Testis (tissue), 5 donors: ENCODE measurements around the gene TMC1. TPM values are rescaled to one million over a fixed set of nuclear protein-coding genes. Genes with fewer than 3 reads are reported as not detected.
"Not testable (repeated sequence)": the region's sequence is repeated elsewhere in the genome, so short reads cannot be mapped to it uniquely, and the experiment has no call there.

Experiments used
- DNase-seq: peaks from one replicate; pipeline ENCODE4 v3.0.0-alpha.2; 2019
- H3K27ac ChIP-seq, 2 donors: fragments of 200-600 bp; sonication (generic); one replicate each; pipeline ENCODE4 v1.5.1; 2019
- H3K27me3 ChIP-seq: fragments of 200-600 bp; sonication (generic); one replicate; pipeline ENCODE4 v1.5.1; 2019
- H3K36me3 ChIP-seq: fragments of 200-600 bp; sonication (generic); one replicate; pipeline ENCODE4 v1.5.1; 2017; ENCODE audit warnings: low read depth; ENCODE audit errors: missing control alignments
- H3K4me1 ChIP-seq: fragments of 200-600 bp; sonication (generic); one replicate; pipeline ENCODE4 v1.5.1; 2019
- H3K4me3 ChIP-seq, 2 donors: fragments of 200-600 bp; sonication (generic); one replicate each; pipeline ENCODE4 v1.5.1; 2017 to 2019
- H3K9me3 ChIP-seq: fragments of 200-600 bp; sonication (generic); one replicate; pipeline ENCODE4 v1.5.1; 2017
- POLR2A ChIP-seq: fragments of 450-650 bp; IDR thresholded peaks from one replicate; pipeline ENCODE4 v1.6.1; 2017; ENCODE audit warnings: antibody characterized with exemption, mild to moderate bottlenecking, moderate library complexity
- WGBS, 2 donors: methylation state at CpG; one replicate each; pipeline ENCODE4 v1.1.5; 2018; 5-methylcytosine and 5-hydroxymethylcytosine counted together
- intact Hi-C: fragments of 100-400 bp; cut with DNase I; formaldehyde crosslinking; loops from one replicate; pipeline ENCODE4 v1.15.1; 2023; ENCODE audit warnings: low total_unique reads
- long read RNA-seq, 2 donors: transcript quantifications; one replicate each; lab custom pipeline, GENCODE V29; 2026
- polyA plus RNA-seq: library from polyadenylated mRNA; stranded (reverse); fragments of 350-450 nt; fragmentation: Illumina TruSeq; extraction: RNeasy Lipid Tissue Mini Kit (QIAGEN cat#74804); gene quantifications from one replicate; pipeline ENCODE4 v1.2.3, GENCODE V29; 2014; ENCODE audit warnings: low read depth, low replicate concordance; ENCODE audit not compliant: insufficient read depth
- total RNA-seq, 2 donors: library from RNA; depleted of rRNA; stranded (reverse); fragments of >200 nt; gene quantifications; one replicate each; pipeline ENCODE4 v1.2.3, GENCODE V29; 2016
- TF ChIP-seq, protein P1 (sequence below), 3 experiments: fragments of 450-650 bp in 2 of 3; fragments of 200-600 bp in 1 of 3; sonication (generic) in 1 of 3; IDR thresholded peaks; one replicate each; pipeline ENCODE4 v1.5.1; 2016 to 2019; ENCODE audit warnings: antibody characterized with exemption in 3 of 3, mild to moderate bottlenecking in 2 of 3, moderate library complexity in 1 of 3

The TMC1 gene
- total RNA-seq (1 to 10 TPM; 2.0 to 5.4 TPM), polyA plus RNA-seq (3.0 TPM)
- long read RNA-seq, donor 1 = 0 reads
- long read RNA-seq, donor 2 = 0 reads

- intact Hi-C loops, H3K4me1 ChIP-seq, H3K36me3 ChIP-seq, H3K27ac ChIP-seq, H3K27me3 ChIP-seq, H3K9me3 ChIP-seq: not testable (repeated sequence)
- peak; percentile 57 for DNase-seq
- WGBS, 2 donors = 69 to 75% methylated on average over 17 of the region's 17 CpGs
- H3K4me3 ChIP-seq = peak within 1 kb of the TSS; percentile 27 to 30
These were observed at the start of gene TMC1 for GRCh38 chr9:72521416-72521815. TSS of gene TMC1 (plus strand) at chr9:72521608. CDS start at chr9:72648649, 127,041 bp downstream.

DNA sequence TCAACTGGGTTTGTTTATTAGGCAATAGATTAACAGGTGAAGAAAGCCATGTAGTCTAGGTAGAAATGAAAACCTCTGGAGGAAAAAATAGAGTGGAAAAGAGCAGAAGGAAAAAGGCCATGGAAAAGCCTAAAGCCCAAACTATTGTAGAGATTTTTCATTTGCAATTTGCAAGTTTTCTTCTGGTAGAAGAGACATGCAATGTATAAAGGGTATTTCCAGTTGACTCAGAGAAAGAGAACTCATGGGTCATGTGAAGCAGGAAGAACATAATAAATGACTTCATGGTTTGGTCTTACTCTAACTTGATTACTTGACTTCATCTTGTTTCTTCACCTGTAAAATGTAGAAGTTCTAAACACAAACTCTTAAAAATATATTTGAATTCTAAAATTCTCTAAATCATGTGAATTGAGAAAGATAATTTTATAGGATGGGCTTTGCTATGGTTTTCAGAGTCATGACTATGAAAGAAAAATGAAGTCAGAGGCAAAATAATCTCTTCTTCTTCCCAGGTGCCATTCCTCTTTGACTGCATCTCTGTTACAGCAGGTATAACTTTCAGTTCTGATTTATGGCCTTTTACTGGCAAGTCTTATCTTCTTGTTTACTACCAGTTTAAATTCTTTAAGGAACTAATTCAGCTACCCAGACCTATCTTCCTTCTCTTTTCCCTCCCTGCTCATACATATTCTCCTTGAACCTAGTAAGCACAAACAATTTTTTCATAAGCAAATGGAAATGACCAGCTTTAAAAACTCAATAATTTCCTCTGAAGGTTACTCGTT, 47.7 kb upstream of the TMC1 start:
- Histone ChIP-seq H3K27me3 (no peaks in the 10 kb centered on the region), H3K36me3 (no peaks in the 10 kb centered on the region), H3K27ac (no peak overlapping the region), H3K4me3 (no peak overlapping the region), H3K9me3 (no peaks in the 10 kb centered on the region), H3K4me1 (no peaks in the 10 kb centered on the region)
- no peak for DNase-seq
- TF ChIP-seq, protein P1, sequence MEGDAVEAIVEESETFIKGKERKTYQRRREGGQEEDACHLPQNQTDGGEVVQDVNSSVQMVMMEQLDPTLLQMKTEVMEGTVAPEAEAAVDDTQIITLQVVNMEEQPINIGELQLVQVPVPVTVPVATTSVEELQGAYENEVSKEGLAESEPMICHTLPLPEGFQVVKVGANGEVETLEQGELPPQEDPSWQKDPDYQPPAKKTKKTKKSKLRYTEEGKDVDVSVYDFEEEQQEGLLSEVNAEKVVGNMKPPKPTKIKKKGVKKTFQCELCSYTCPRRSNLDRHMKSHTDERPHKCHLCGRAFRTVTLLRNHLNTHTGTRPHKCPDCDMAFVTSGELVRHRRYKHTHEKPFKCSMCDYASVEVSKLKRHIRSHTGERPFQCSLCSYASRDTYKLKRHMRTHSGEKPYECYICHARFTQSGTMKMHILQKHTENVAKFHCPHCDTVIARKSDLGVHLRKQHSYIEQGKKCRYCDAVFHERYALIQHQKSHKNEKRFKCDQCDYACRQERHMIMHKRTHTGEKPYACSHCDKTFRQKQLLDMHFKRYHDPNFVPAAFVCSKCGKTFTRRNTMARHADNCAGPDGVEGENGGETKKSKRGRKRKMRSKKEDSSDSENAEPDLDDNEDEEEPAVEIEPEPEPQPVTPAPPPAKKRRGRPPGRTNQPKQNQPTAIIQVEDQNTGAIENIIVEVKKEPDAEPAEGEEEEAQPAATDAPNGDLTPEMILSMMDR (IDR thresholded peaks at IDR 0.05) = no peak
- TF ChIP-seq POLR2A = no peak
- intact Hi-C loops = no loop called here
- 46 to 64% methylated on average over 1 of the region's 1 CpG for WGBS, 2 donors

DNA sequence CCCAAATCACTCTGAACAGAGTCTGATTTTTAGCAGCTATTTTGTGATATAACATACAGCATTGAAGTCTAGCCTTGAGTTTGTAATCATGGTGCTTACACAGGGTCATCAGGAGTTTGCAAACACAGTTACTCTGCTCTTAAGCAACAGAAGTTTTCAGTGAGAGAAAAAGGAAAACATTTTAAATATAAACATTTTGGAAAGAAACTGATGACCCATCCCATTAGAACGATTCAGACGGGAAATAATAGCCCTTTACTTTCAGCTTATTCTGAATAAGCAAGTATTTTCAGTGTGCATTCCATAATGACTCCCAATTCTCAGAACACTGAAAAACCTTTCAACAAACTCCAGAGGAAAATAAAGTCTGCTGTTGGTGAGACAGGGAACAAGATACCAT, 46.7 kb upstream of the TMC1 start:
- no peak for TF ChIP-seq POLR2A
- TF ChIP-seq, protein P1 (IDR thresholded peaks at IDR 0.05) = no peak
- Histone ChIP-seq H3K27me3 (no peaks in the 10 kb centered on the region), H3K4me3 (no peak overlapping the region), H3K4me1 (no peaks in the 10 kb centered on the region), H3K27ac (no peak overlapping the region), H3K36me3 (no peaks in the 10 kb centered on the region), H3K9me3 (no peaks in the 10 kb centered on the region)
- intact Hi-C loops = no loop called here
- DNase-seq = no peak
- WGBS, 2 donors = 47 to 81% methylated on average over 2 of the region's 2 CpGs

- intact Hi-C loops = no loop called here
- no peak overlapping the region for H3K27ac ChIP-seq
- H3K4me3 ChIP-seq = no peak overlapping the region
- TF ChIP-seq POLR2A = no peak
- TF ChIP-seq, protein P1 (IDR thresholded peaks at IDR 0.05) = no peak
- H3K9me3 ChIP-seq = no peaks in the 10 kb centered on the region
- WGBS, 2 donors = 87 to 90% methylated on average over 3 of the region's 3 CpGs
- no peaks in the 10 kb centered on the region for H3K27me3 ChIP-seq
- H3K36me3 ChIP-seq = no peaks in the 10 kb centered on the region
- no peaks in the 10 kb centered on the region for H3K4me1 ChIP-seq
- DNase-seq = no peak
These were observed 45.3 kb upstream of the TMC1 start for GRCh38 chr9:72476100-72476499.

- Histone ChIP-seq H3K27ac (peak overlapping the region in 1 of 2 donors; percentile 24), H3K9me3 (no peaks in the 10 kb centered on the region), H3K4me1 (no peaks in the 10 kb centered on the region), H3K27me3 (no peaks in the 10 kb centered on the region), H3K4me3 (no peak overlapping the region), H3K36me3 (no peaks in the 10 kb centered on the region)
- TF ChIP-seq, protein P1 (IDR thresholded peaks at IDR 0.05) = no peak
- TF ChIP-seq POLR2A = no peak
- intact Hi-C loops = no loop called here
- no peak for DNase-seq
- 89% methylated on average over 2 of the region's 2 CpGs for WGBS, 2 donors
These were observed 44.6 kb upstream of the TMC1 start for GRCh38 chr9:72476617-72477437.
